Measurements from ENCODE around the gene LKAAEAR1. TPM values are rescaled to one million over a fixed set of nuclear protein-coding genes. Genes with fewer than 3 reads are reported as not detected.

The LKAAEAR1 gene
- total and polyA plus RNA-seq, 2 of the 13 experiments (the other 11 are each of a cell fraction or from before 2014, with no cell fraction given) = not detected

DNA sequence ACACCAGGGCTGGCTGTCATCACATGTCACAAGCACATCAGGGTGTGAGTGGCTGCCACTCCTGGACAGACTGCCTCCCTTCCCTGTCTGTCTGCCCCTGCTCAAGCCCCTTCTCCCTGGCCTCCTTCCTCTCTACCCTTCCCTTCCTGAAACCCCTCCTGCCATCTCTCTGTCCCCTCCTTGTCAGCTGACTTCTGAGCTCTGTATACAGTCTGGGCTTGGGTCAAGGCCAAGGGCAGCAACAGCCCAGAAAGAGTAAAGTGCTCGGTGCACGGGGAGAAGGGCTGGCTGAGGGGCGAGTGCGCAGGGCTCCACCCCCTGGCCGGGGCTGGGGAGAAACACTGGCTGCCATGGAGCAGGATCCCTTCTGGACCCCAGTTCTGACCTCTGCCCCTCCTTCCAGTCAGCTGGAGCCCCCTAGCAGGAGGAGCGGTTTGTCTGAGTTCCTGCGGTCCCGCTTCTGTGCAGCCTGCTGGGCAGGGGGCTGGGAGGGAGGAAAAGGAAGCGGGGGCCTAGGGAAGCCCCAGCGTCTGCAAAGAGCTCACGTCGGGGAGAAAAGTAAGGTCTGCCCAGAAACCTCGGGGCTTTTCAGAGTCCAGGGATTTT, 2.0 kb downstream of the LKAAEAR1 start (continued):
- TF ChIP-seq, protein P1, sequence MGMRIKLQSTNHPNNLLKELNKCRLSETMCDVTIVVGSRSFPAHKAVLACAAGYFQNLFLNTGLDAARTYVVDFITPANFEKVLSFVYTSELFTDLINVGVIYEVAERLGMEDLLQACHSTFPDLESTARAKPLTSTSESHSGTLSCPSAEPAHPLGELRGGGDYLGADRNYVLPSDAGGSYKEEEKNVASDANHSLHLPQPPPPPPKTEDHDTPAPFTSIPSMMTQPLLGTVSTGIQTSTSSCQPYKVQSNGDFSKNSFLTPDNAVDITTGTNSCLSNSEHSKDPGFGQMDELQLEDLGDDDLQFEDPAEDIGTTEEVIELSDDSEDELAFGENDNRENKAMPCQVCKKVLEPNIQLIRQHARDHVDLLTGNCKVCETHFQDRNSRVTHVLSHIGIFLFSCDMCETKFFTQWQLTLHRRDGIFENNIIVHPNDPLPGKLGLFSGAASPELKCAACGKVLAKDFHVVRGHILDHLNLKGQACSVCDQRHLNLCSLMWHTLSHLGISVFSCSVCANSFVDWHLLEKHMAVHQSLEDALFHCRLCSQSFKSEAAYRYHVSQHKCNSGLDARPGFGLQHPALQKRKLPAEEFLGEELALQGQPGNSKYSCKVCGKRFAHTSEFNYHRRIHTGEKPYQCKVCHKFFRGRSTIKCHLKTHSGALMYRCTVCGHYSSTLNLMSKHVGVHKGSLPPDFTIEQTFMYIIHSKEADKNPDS (CRISPR knock-in tag; IDR thresholded peaks at IDR 0.05) = no peak
- TF ChIP-seq, protein P2, sequence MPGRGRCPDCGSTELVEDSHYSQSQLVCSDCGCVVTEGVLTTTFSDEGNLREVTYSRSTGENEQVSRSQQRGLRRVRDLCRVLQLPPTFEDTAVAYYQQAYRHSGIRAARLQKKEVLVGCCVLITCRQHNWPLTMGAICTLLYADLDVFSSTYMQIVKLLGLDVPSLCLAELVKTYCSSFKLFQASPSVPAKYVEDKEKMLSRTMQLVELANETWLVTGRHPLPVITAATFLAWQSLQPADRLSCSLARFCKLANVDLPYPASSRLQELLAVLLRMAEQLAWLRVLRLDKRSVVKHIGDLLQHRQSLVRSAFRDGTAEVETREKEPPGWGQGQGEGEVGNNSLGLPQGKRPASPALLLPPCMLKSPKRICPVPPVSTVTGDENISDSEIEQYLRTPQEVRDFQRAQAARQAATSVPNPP (CRISPR knock-in tag; IDR thresholded peaks at IDR 0.05) = no peak
- TF ChIP-seq ZFP82 (CRISPR knock-in tag; IDR thresholded peaks at IDR 0.05; ENCODE audit: borderline replicate concordance) (no peak), RORA (CRISPR knock-in tag; IDR thresholded peaks at IDR 0.05) (no peak), ZFP36L2 (CRISPR knock-in tag; IDR thresholded peaks at IDR 0.05) (no peak), HOXA3 (CRISPR knock-in tag; IDR thresholded peaks at IDR 0.05) (peak; percentile 60; the same call in 1 of the 2 replicates), EZH2 (conservative IDR thresholded peaks at IDR 0.05; ENCODE audit: low read depth, low read length) (no peak), ZBTB38 (CRISPR knock-in tag; IDR thresholded peaks at IDR 0.05) (no peak), NCOA5 (CRISPR knock-in tag; IDR thresholded peaks at IDR 0.05) (no peak), ZNF232 (CRISPR knock-in tag; IDR thresholded peaks at IDR 0.05; ENCODE audit: borderline replicate concordance) (no peak), ZNF878 (CRISPR knock-in tag; IDR thresholded peaks at IDR 0.05) (no peak), TBX3 (IDR thresholded peaks at IDR 0.05; ENCODE audit: borderline replicate concordance) (no peak), ZNF101 (CRISPR knock-in tag; IDR thresholded peaks at IDR 0.05; ENCODE audit: borderline replicate concordance, low read depth) (no peak)
- TF ChIP-seq, protein P3, sequence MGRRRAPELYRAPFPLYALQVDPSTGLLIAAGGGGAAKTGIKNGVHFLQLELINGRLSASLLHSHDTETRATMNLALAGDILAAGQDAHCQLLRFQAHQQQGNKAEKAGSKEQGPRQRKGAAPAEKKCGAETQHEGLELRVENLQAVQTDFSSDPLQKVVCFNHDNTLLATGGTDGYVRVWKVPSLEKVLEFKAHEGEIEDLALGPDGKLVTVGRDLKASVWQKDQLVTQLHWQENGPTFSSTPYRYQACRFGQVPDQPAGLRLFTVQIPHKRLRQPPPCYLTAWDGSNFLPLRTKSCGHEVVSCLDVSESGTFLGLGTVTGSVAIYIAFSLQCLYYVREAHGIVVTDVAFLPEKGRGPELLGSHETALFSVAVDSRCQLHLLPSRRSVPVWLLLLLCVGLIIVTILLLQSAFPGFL (CRISPR knock-in tag; IDR thresholded peaks at IDR 0.05) = no peak
- TF ChIP-seq, protein P4, sequence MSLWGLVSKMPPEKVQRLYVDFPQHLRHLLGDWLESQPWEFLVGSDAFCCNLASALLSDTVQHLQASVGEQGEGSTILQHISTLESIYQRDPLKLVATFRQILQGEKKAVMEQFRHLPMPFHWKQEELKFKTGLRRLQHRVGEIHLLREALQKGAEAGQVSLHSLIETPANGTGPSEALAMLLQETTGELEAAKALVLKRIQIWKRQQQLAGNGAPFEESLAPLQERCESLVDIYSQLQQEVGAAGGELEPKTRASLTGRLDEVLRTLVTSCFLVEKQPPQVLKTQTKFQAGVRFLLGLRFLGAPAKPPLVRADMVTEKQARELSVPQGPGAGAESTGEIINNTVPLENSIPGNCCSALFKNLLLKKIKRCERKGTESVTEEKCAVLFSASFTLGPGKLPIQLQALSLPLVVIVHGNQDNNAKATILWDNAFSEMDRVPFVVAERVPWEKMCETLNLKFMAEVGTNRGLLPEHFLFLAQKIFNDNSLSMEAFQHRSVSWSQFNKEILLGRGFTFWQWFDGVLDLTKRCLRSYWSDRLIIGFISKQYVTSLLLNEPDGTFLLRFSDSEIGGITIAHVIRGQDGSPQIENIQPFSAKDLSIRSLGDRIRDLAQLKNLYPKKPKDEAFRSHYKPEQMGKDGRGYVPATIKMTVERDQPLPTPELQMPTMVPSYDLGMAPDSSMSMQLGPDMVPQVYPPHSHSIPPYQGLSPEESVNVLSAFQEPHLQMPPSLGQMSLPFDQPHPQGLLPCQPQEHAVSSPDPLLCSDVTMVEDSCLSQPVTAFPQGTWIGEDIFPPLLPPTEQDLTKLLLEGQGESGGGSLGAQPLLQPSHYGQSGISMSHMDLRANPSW (CRISPR knock-in tag; IDR thresholded peaks at IDR 0.05; ENCODE audit: borderline replicate concordance) = no peak
- TF ChIP-seq, protein P5, sequence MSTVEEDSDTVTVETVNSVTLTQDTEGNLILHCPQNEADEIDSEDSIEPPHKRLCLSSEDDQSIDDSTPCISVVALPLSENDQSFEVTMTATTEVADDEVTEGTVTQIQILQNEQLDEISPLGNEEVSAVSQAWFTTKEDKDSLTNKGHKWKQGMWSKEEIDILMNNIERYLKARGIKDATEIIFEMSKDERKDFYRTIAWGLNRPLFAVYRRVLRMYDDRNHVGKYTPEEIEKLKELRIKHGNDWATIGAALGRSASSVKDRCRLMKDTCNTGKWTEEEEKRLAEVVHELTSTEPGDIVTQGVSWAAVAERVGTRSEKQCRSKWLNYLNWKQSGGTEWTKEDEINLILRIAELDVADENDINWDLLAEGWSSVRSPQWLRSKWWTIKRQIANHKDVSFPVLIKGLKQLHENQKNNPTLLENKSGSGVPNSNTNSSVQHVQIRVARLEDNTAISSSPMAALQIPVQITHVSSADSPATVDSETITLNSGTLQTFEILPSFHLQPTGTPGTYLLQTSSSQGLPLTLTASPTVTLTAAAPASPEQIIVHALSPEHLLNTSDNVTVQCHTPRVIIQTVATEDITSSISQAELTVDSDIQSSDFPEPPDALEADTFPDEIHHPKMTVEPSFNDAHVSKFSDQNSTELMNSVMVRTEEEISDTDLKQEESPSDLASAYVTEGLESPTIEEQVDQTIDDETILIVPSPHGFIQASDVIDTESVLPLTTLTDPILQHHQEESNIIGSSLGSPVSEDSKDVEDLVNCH (CRISPR knock-in tag; IDR thresholded peaks at IDR 0.05) = no peak
- TF ChIP-seq, protein P6, sequence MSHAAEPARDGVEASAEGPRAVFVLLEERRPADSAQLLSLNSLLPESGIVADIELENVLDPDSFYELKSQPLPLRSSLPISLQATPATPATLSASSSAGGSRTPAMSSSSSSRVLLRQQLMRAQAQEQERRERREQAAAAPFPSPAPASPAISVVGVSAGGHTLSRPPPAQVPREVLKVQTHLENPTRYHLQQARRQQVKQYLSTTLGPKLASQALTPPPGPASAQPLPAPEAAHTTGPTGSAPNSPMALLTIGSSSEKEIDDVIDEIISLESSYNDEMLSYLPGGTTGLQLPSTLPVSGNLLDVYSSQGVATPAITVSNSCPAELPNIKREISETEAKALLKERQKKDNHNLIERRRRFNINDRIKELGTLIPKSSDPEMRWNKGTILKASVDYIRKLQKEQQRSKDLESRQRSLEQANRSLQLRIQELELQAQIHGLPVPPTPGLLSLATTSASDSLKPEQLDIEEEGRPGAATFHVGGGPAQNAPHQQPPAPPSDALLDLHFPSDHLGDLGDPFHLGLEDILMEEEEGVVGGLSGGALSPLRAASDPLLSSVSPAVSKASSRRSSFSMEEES (CRISPR knock-in tag; IDR thresholded peaks at IDR 0.05) = peak; percentile 86; the same call in 1 of the 2 replicates

Data from HepG2 (cell line).